ENCODE data around the gene PIN4.

GRCh38 chrX:72137846-72138495, 43.6 kb upstream of the PIN4 start:
- no peak for TF ChIP-seq EP300 (IDR thresholded peaks at IDR 0.05)
- TF ChIP-seq POLR2A (IDR thresholded peaks at IDR 0.05) = no peak
